HepG2 (cell line): ENCODE results near the gene KCNK17.

Experiments used
- EZH2 ChIP-seq: conservative IDR thresholded peaks from 2 replicates; pipeline ENCODE4 v1.6.1; 2012; ENCODE audit warnings: mild to moderate bottlenecking, low read depth, low read length, moderate library complexity
- HCFC1 ChIP-seq: fragments of 150-350 bp; IDR thresholded peaks from 2 replicates; pipeline ENCODE4 v1.6.1; 2014; ENCODE audit warnings: low read depth, low read length
- JUN ChIP-seq: sonication (generic); formaldehyde crosslinking; IDR thresholded peaks from 2 replicates; pipeline ENCODE4 v1.4.0; 2020; ENCODE audit warnings: mild to moderate bottlenecking, missing genetic modification reagents
- MIER2 ChIP-seq: IDR thresholded peaks from 2 replicates; pipeline ENCODE4 v1.6.1; 2016; ENCODE audit warnings: missing biosample characterization, missing genetic modification reagents
- RXRA ChIP-seq: sonication (generic); formaldehyde crosslinking; IDR thresholded peaks from 2 replicates; pipeline ENCODE4 v1.5.1; 2020; ENCODE audit warnings: missing genetic modification reagents
- TF ChIP-seq, protein P1 (sequence below): sonication (generic); formaldehyde crosslinking; IDR thresholded peaks from 2 replicates; pipeline ENCODE4 v1.4.0; 2020; ENCODE audit warnings: missing genetic modification reagents

DNA sequence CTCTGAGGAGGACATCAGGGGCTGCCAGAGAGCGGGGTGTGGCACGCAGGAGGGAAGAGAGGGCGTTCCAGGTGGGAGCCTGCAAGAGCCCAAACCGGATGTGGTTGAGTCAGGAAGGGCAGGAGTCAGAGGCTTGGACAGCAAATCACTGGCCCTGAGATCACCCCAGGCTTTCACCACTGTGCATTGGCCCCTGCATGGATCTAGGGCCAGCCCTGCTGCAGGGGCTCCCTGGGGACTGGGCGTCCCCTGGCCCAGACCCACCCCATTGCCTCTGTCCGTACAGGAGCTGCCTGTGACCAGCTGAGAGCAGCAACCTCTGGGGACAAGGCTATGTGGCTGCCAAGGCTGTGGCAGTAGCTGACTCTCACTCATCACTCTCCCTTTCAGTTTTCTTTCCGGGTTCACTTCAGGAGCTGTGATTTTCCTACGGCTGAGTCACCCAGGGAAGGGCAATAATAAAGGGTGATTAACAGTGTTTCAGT is 33.9 kb downstream of the KCNK17 start:
- TF ChIP-seq JUN (CRISPR knock-in tag) (no peak), RXRA (CRISPR knock-in tag) (no peak), HCFC1 (no peak), MIER2 (CRISPR knock-in tag) (no peak), EZH2 (no peak)
- TF ChIP-seq, protein P1, sequence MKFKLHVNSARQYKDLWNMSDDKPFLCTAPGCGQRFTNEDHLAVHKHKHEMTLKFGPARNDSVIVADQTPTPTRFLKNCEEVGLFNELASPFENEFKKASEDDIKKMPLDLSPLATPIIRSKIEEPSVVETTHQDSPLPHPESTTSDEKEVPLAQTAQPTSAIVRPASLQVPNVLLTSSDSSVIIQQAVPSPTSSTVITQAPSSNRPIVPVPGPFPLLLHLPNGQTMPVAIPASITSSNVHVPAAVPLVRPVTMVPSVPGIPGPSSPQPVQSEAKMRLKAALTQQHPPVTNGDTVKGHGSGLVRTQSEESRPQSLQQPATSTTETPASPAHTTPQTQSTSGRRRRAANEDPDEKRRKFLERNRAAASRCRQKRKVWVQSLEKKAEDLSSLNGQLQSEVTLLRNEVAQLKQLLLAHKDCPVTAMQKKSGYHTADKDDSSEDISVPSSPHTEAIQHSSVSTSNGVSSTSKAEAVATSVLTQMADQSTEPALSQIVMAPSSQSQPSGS (CRISPR knock-in tag): no peak
